ENCODE data around the gene UBAP2L.
A peak's percentile ranks its signal among the peaks of the same experiment; 100 is the strongest.
"Not testable (repeated sequence)": the region's sequence is repeated elsewhere in the genome, so short reads cannot be mapped to it uniquely, and the experiment has no call there.

The UBAP2L gene

GRCh38 chr1:154198756-154199562, 21.8 kb upstream of the UBAP2L start:
- DNase-seq (ENCODE audit: low read depth), result no peak

GRCh38 chr1:154199563-154199879, 21.2 kb upstream of the UBAP2L start:
- DNase-seq (ENCODE audit: low read depth), result no peak

DNA sequence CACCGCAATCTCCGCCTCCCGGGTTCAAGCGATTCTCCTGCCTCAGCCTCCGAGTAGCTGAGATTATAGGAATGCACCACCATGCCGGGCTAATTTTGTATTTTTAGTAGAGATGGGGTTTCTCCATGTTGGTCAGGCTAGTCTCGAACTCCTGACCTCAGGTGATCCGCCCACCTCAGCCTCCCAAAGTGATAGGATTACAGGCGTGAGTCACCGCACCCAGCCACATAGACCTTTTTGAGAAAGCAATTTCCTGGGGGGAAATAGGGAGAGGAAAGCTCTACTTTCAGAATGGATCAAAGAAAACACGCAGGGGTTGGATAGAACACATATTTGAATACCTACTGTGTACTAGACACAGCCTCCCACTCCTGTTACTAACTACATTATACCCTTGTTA, 15.0 kb upstream of the UBAP2L start:
- not testable (repeated sequence) for DNase-seq (ENCODE audit: low read depth)

- no peak for DNase-seq (ENCODE audit: low read depth)
Observed at GRCh38 chr1:154206196-154206595, 14.6 kb upstream of the UBAP2L start, which contains the start of gene CFAP141. Gene CFAP141 (minus strand): TSS chr1:154206333. CDS start chr1:154206307, 26 bp downstream.

GRCh38 chr1:154207262-154207661, 13.5 kb upstream of the UBAP2L start:
- no peak for DNase-seq (ENCODE audit: low read depth)

DNA sequence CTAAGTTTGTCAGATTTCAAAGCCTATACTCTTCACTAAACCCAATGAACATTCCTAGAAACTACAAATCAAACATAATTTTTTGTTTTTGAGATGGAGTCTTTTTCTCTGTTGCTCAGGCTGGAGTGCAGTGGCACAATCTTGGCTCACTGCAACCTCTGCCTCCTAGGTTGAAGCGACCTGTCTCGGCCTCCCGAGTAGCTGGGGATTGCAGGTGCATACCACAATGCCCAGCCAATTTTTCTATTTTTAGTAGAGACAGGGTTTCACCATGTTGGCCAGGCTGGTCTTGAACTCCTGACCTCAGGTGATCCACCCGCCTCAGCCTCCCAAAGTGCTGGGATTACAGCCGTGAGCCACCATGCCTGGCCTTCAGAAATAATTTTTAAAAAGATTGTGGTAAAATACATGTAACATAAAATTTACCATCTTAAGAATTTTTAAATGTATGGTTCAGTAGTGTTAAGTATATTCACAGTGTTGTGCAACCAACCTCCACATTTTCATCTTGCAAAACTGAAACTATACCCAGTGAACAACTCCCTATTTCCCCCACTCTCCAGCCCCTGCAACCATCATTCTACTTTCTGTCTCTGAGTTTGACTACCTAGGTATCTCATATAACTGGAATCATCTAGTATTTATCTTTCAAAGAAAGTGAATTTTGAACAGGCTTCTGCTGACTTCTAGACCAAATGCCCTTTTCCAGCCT, 11.9 kb upstream of the UBAP2L start:
- no peak for DNase-seq (ENCODE audit: low read depth)

DNA sequence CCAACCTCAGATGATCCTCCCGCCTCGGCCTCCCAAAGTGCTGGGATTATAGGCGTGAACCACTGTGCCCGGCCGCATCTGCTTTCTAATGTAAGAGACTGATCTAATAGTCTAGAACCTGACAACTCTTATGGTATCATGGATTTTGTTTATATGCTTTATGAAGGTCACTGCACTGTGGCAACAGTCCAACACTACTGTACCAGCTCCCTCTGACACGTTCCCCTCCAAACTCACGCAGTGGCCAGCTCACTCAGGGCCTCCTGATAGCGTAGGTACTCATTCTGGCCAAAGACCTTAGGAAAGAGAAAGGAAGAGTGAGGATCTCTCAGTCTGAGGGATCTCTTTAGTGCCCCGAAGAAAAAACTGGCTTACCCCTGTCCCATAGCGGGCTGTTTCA, 8.7 kb upstream of the UBAP2L start:
- no peak for DNase-seq (ENCODE audit: low read depth)

- DNase-seq (ENCODE audit: low read depth), result no peak
Observed at GRCh38 chr1:154213274-154213673, 7.5 kb upstream of the UBAP2L start.

DNA sequence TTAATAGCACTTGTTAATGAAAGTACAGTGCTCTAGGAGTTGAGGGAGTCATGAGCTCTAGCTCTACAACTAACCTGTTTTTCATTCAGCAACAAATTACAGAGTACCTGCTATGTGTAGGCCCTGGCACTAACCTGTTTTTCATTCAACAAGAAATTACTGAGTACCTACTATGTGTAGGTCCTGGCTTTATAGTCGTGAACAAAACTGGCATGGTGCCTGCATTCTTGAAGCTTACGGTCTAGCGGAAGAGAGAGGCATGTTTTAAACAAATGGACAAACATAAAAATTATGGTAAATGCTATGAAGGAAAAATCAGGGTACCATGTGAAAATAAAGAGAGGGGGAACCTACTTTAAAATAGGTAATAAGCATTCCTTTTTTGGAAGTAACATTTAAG, 2.2 kb upstream of the UBAP2L start:
- no peak for DNase-seq (ENCODE audit: low read depth)

DNA sequence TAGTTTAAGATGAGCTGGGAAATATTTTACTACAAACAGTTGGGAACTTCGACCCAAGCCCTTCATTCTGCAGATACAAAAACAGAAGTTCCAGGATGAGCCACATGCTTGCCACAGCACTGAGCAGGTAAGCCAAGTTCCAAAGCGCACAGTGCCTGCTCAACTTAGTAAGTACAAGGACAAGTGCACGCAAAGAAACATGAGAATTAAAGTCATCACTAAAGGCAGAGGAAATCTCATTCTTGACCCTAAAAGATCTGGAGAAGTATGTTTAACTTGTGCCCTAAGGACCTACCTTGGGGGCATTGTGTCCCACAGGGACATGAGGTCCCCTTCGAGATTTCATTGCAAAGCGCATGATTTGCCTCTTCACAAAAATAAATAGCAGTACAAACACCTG, 1.2 kb upstream of the UBAP2L start:
- DNase-seq (ENCODE audit: low read depth), result no peak

- DNase-seq (ENCODE audit: low read depth), result no peak
Observed at GRCh38 chr1:154220970-154221277, 169 bp downstream of the UBAP2L start.

GRCh38 chr1:154221278-154222001, 685 bp downstream of the UBAP2L start:
- DNase-seq (ENCODE audit: low read depth), result peak; percentile 57

DNA sequence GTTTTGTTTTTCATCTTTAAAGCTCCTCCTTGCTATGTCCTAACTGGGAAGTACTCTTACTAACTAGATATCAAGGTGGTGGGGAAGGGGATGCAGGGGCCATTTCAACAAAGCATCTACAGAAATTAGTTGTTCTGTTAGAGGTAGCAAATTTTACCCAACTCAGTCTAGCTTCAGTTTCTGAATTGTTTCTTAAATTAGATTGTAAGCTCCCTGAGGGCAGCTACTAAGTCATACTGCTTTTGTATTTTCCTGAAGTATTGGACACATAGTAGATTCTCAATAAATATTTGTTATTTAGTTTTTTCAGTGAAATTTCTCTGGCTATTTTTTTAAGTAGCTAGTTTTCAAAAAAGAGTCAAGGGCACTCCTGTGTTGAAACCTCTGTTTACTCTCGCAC, 1.8 kb downstream of the UBAP2L start:
- DNase-seq (ENCODE audit: low read depth), result no peak

- no peak for DNase-seq (ENCODE audit: low read depth)
Observed at GRCh38 chr1:154222918-154223317, 2.2 kb downstream of the UBAP2L start.

DNA sequence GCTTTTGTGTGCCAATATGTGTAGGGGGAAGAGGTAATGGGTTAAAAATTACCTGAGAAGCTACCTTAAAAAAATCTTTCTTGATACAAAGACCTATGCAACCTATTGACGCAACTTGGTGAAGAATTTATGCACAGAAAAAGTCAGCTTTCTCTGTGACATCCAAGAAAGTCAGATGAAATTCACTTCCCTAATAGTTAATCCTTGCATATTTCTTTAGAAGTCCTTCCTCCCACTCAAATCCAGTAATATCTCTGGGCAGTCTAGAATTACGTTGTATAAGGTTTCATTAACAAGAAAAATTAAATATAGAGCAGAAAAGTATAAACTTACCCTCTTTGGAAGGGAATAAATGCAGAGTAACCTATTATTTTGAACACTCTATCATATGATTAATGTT, 2.9 kb downstream of the UBAP2L start:
- no peak for DNase-seq (ENCODE audit: low read depth)

DNA sequence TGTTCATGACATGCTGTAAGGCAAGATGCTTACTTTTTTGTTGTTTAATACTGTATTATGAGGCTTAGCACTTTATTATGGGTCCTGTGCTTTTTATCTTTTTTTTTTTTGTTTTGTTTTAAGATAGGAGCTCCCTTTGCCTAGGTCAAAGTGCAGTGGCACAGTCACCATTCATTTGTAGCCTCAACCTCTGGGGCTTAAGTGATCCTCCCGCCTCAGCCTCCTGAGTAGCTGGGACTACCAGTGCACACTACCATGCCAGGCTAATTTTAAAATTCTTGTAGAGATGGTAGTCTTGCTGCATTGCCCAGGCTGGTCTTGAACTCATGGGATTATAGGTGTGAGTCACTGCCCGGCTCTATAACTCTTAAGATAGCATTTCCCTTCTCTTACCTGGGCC, 4.6 kb downstream of the UBAP2L start:
- no peak for DNase-seq (ENCODE audit: low read depth)

- DNase-seq (ENCODE audit: low read depth), result not testable (repeated sequence)
Observed at GRCh38 chr1:154231112-154231511, 10.4 kb downstream of the UBAP2L start.

- DNase-seq (ENCODE audit: low read depth), result not testable (repeated sequence)
Observed at GRCh38 chr1:154233127-154233526, 12.4 kb downstream of the UBAP2L start.

DNA sequence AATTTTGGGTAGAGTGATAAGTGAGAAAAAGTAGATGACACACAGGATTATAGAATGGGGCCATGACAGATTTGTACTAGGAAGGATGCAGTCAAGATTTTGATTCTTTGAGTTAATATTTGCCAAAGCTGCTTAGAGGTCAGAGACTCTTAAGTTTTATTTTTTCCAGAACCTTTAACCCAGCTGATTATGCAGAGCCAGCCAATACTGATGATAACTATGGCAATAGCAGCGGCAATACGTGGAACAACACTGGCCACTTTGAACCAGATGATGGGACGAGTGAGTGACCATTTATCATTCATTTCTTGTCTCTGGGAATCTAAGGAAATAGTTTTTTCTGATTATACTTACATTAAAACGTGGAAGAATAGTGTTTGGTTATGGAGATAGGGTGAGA, 16.1 kb downstream of the UBAP2L start:
- no peak for DNase-seq (ENCODE audit: low read depth)

DNA sequence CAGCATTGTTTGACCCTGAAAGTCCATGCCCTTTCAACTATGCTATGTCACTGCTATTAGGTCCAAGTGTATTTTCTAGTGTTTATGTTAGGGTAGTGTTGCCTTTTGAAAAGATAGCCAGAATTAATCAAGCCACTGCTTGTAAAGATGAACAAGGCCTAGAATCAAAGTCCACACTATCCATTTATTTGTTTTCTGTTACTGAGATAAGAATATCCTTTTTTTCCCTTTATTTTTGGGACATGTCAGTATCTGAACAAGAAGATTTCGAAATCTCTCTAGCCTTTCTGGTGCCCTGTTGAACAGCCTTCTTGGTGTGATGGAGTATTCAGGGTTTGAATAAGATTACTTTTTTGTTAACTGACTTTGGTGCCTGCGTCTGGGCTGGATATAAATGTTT, 16.7 kb downstream of the UBAP2L start:
- no peak for DNase-seq (ENCODE audit: low read depth)

DNA sequence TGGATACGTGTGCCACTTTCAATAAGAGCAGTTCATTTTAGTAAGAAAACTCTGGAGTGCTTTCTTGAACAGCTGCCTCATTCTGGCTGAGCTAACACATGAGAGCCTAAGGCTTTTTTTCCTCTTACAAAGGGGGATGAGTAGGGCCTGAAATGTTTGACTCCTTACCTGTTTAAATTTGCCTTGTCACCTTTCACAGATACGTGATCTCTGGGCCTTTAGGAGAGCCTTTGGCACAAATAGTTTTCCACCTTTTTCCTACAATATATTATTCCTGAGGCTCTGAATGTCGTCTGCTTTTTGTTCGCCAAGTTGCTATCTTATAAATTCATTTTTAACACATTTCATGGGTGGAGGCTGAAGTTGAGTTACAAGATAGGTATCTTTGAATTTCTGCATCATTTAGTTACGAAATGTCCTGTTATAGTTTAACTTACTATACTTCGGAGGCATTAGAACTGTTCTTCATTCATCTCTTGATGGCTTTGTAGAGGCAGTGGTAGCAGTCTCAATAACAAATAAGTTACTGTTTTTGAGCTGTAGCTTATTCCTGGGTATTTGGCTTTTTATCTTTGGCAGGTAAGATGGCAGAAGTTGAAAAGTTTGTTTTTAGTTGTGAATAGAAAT, 17.2 kb downstream of the UBAP2L start:
- DNase-seq (ENCODE audit: low read depth), result no peak

DNA sequence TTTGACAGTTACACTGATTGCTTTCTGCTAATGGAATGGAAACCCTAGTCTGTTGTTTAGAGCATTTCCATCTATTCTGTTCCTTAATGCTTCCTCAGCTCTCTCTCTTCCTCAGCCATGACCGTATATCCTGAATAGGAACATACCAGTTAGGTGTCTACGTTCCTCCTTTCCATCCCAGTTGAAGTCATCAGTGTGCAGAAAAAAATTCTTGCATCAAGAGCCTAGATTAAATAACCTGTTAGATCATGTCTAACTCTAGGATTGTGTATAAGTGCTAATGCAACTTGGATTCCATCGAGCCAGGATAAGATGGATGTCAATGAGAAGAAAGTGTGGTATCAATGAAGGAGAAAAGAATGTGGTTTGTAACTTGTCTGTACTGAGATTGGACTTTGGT, 18.7 kb downstream of the UBAP2L start:
- no peak for DNase-seq (ENCODE audit: low read depth)

Measured in activated T-helper 1 cell treated with Interleukin-2 at 50 U/mL for 16 hours (primary cell).